ENCODE measurements around the gene TMEM120B.

TMEM120B gene

DNA sequence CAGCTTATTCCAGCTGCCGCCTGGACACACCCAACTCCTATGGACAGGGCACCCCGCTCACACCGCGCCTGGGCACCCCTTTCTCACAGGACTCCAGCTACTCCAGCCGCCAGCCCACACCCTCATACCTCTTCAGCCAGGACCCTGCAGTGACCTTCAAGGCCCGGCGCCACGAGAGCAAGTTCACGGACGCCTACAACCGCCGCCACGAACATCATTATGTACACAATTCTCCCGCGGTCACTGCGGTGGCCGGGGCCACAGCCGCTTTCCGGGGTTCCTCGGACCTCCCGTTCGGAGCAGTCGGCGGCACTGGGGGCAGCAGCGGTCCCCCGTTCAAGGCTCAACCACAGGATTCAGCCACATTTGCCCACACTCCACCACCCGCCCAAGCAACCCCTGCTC lies 97.2 kb downstream of the TMEM120B start:
- no peak overlapping the region for H2BK5ac ChIP-seq (ENCODE audit: low read depth, low read length, poor library complexity, severe bottlenecking)
- H3K36me3 ChIP-seq (ENCODE audit: control insufficient read depth in 1 of 2, insufficient read depth in 2 of 2, low read depth in 1 of 2, low read length in 2 of 2) = peaks cover 51 to 75% of the 10 kb centered on the region in 2 experiments
- peak overlapping the region; percentile 27 for H4K8ac ChIP-seq (ENCODE audit: low read length)
- peak overlapping the region in 1 of 2 experiments; percentile 7 for H2BK12ac ChIP-seq (ENCODE audit: low read length in 2 of 2)
- H3K18ac ChIP-seq (ENCODE audit: low read depth in 1 of 2, low read length in 2 of 2) = no peak overlapping the region
- no peak overlapping the region for H3K23ac ChIP-seq (ENCODE audit: low read length in 2 of 2)
- WGBS = 94% methylated on average over 27 of the region's 27 CpGs
- H3K14ac ChIP-seq (ENCODE audit: low read length in 2 of 2) = no peak overlapping the region
- H2AK5ac ChIP-seq (ENCODE audit: low read length, severe bottlenecking) = no peak overlapping the region
- H3K27me3 ChIP-seq (ENCODE audit: control insufficient read depth in 1 of 2, insufficient read depth in 1 of 2, low read length in 2 of 2) = no peaks in the 10 kb centered on the region
- no peak overlapping the region for H2AFZ ChIP-seq (ENCODE audit: low read depth, low read length)
- no peak overlapping the region for H3K4me3 ChIP-seq (ENCODE audit: insufficient read depth in 1 of 2, low read depth in 1 of 2, low read length in 2 of 2)
- no peak overlapping the region for H2BK15ac ChIP-seq (ENCODE audit: low read depth, poor library complexity, severe bottlenecking)
- H2BK120ac ChIP-seq (ENCODE audit: low read depth, low read length) = no peak overlapping the region
- H3K9ac ChIP-seq (ENCODE audit: low read length) = no peak overlapping the region
- H3K9me3 ChIP-seq (ENCODE audit: control insufficient read depth, low read length) = no peaks in the 10 kb centered on the region
- peaks cover 45% of the 10 kb centered on the region for H3K4me1 ChIP-seq (ENCODE audit: control insufficient read depth, insufficient read depth, low read depth, low read length)
- H3K4me2 ChIP-seq (ENCODE audit: low read length, poor library complexity, severe bottlenecking) = no peak overlapping the region
- no peak for DNase-seq
- no peak overlapping the region for H3K4ac ChIP-seq (ENCODE audit: low read depth in 1 of 2, low read length in 2 of 2)
- no peak overlapping the region for H3K27ac ChIP-seq (ENCODE audit: low read length, poor library complexity, severe bottlenecking)
- peaks cover 20% of the 10 kb centered on the region for H3K79me1 ChIP-seq (replicated peaks; ENCODE audit: low read length, poor library complexity, severe bottlenecking)
- no peak overlapping the region for H4K91ac ChIP-seq (ENCODE audit: low read length)

DNA sequence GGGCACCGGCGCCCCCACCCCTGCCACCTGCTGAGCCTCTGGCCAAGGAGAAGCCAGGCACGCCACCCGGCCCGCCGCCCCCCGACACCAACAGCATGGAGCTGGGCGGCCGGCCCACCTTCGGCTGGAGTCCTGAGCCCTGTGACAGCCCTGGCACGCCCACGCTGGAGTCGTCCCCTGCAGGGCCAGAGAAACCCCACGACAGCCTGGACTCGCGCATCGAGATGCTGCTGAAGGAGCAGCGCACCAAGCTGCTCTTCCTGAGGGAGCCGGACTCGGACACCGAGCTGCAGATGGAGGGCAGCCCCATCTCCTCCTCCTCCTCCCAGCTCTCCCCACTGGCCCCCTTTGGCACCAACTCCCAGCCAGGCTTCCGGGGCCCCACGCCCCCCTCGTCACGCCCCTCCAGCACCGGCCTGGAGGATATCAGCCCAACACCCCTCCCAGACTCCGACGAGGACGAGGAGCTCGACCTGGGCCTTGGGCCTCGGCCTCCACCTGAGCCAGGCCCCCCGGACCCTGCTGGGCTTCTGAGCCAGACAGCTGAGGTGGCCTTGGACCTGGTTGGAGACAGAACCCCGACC lies 97.8 kb downstream of the TMEM120B start:
- peak overlapping the region; percentile 48 for H4K8ac ChIP-seq (ENCODE audit: low read length)
- no peak overlapping the region for H2BK120ac ChIP-seq (ENCODE audit: low read depth, low read length)

GRCh38 chr12:121810833-121811433 lies 98.4 kb downstream of the TMEM120B start:
- no peak overlapping the region for H2AFZ ChIP-seq (ENCODE audit: low read depth, low read length)
- H2BK12ac ChIP-seq (ENCODE audit: low read length in 2 of 2) = peak overlapping the region in 1 of 2 experiments; percentile 48
- H3K23ac ChIP-seq (ENCODE audit: low read length in 2 of 2) = no peak overlapping the region
- peak overlapping the region in 1 of 2 experiments; percentile 89 for H3K4me3 ChIP-seq (ENCODE audit: insufficient read depth in 1 of 2, low read depth in 1 of 2, low read length in 2 of 2)
- H4K91ac ChIP-seq (ENCODE audit: low read length) = peak overlapping the region; percentile 31
- no peaks in the 10 kb centered on the region for H3K27me3 ChIP-seq (ENCODE audit: control insufficient read depth in 1 of 2, insufficient read depth in 1 of 2, low read length in 2 of 2)
- H3K79me1 ChIP-seq (replicated peaks; ENCODE audit: low read length, poor library complexity, severe bottlenecking) = peaks cover 23% of the 10 kb centered on the region
- peak overlapping the region; percentile 86 for H3K4me2 ChIP-seq (ENCODE audit: low read length, poor library complexity, severe bottlenecking)
- WGBS = 82% methylated on average over 6 of the region's 6 CpGs
- H2BK120ac ChIP-seq (ENCODE audit: low read depth, low read length) = no peak overlapping the region
- H3K4ac ChIP-seq (ENCODE audit: low read depth in 1 of 2, low read length in 2 of 2) = peak overlapping the region in 1 of 2 experiments; percentile 54
- peak overlapping the region; percentile 41 for H3K27ac ChIP-seq (ENCODE audit: low read length, poor library complexity, severe bottlenecking)
- H3K14ac ChIP-seq (ENCODE audit: low read length in 2 of 2) = no peak overlapping the region
- peaks cover 61 to 83% of the 10 kb centered on the region in 2 experiments for H3K36me3 ChIP-seq (ENCODE audit: control insufficient read depth in 1 of 2, insufficient read depth in 2 of 2, low read depth in 1 of 2, low read length in 2 of 2)
- H3K9me3 ChIP-seq (ENCODE audit: control insufficient read depth, low read length) = no peaks in the 10 kb centered on the region
- peak overlapping the region; percentile 49 to 69 for H3K18ac ChIP-seq (ENCODE audit: low read depth in 1 of 2, low read length in 2 of 2)
- DNase-seq = peak; percentile 16
- H2BK15ac ChIP-seq (ENCODE audit: low read depth, poor library complexity, severe bottlenecking) = no peak overlapping the region
- no peak overlapping the region for H4K8ac ChIP-seq (ENCODE audit: low read length)
- H2BK5ac ChIP-seq (ENCODE audit: low read depth, low read length, poor library complexity, severe bottlenecking) = no peak overlapping the region
- no peak overlapping the region for H2AK5ac ChIP-seq (ENCODE audit: low read length, severe bottlenecking)
- H3K4me1 ChIP-seq (ENCODE audit: control insufficient read depth, insufficient read depth, low read depth, low read length) = peaks cover 41% of the 10 kb centered on the region
- H3K9ac ChIP-seq (ENCODE audit: low read length) = peak overlapping the region; percentile 88

More for the DNA sequence above, 97.8 kb downstream of the TMEM120B start:
- Histone ChIP-seq H2AFZ (ENCODE audit: low read depth, low read length) (no peak overlapping the region), H3K27me3 (ENCODE audit: control insufficient read depth in 1 of 2, insufficient read depth in 1 of 2, low read length in 2 of 2) (no peaks in the 10 kb centered on the region), H3K14ac (ENCODE audit: low read length in 2 of 2) (no peak overlapping the region), H3K4ac (ENCODE audit: low read depth in 1 of 2, low read length in 2 of 2) (no peak overlapping the region), H3K4me1 (ENCODE audit: control insufficient read depth, insufficient read depth, low read depth, low read length) (peaks cover 45% of the 10 kb centered on the region), H4K91ac (ENCODE audit: low read length) (peak overlapping the region; percentile 31), H3K4me2 (ENCODE audit: low read length, poor library complexity, severe bottlenecking) (no peak overlapping the region), H2BK12ac (ENCODE audit: low read length in 2 of 2) (no peak overlapping the region), H2BK15ac (ENCODE audit: low read depth, poor library complexity, severe bottlenecking) (no peak overlapping the region), H2BK5ac (ENCODE audit: low read depth, low read length, poor library complexity, severe bottlenecking) (no peak overlapping the region), H3K79me1 (replicated peaks; ENCODE audit: low read length, poor library complexity, severe bottlenecking) (peaks cover 23% of the 10 kb centered on the region), H3K27ac (ENCODE audit: low read length, poor library complexity, severe bottlenecking) (no peak overlapping the region), H3K36me3 (ENCODE audit: control insufficient read depth in 1 of 2, insufficient read depth in 2 of 2, low read depth in 1 of 2, low read length in 2 of 2) (peaks cover 57 to 81% of the 10 kb centered on the region in 2 experiments), H3K9ac (ENCODE audit: low read length) (peak overlapping the region; percentile 88), H3K23ac (ENCODE audit: low read length in 2 of 2) (no peak overlapping the region), H2AK5ac (ENCODE audit: low read length, severe bottlenecking) (no peak overlapping the region), H3K9me3 (ENCODE audit: control insufficient read depth, low read length) (no peaks in the 10 kb centered on the region), H3K18ac (ENCODE audit: low read depth in 1 of 2, low read length in 2 of 2) (no peak overlapping the region), H3K4me3 (ENCODE audit: insufficient read depth in 1 of 2, low read depth in 1 of 2, low read length in 2 of 2) (no peak overlapping the region)
- DNase-seq = no peak
- 94% methylated on average over 33 of the region's 33 CpGs for WGBS

GRCh38 chr12:121811434-121812319 lies 99.1 kb downstream of the TMEM120B start:
- Histone ChIP-seq H3K4ac (ENCODE audit: low read depth in 1 of 2, low read length in 2 of 2) (peak overlapping the region in 1 of 2 experiments; percentile 54), H2BK5ac (ENCODE audit: low read depth, low read length, poor library complexity, severe bottlenecking) (no peak overlapping the region), H3K18ac (ENCODE audit: low read depth in 1 of 2, low read length in 2 of 2) (peak overlapping the region; percentile 67 to 69), H2BK15ac (ENCODE audit: low read depth, poor library complexity, severe bottlenecking) (no peak overlapping the region), H3K79me1 (replicated peaks; ENCODE audit: low read length, poor library complexity, severe bottlenecking) (peaks cover 28% of the 10 kb centered on the region), H3K27ac (ENCODE audit: low read length, poor library complexity, severe bottlenecking) (peak overlapping the region; percentile 48), H2AK5ac (ENCODE audit: low read length, severe bottlenecking) (peak overlapping the region; percentile 40), H2AFZ (ENCODE audit: low read depth, low read length) (peak overlapping the region; percentile 18), H3K27me3 (ENCODE audit: control insufficient read depth in 1 of 2, insufficient read depth in 1 of 2, low read length in 2 of 2) (no peaks in the 10 kb centered on the region), H3K23ac (ENCODE audit: low read length in 2 of 2) (no peak overlapping the region), H3K36me3 (ENCODE audit: control insufficient read depth in 1 of 2, insufficient read depth in 2 of 2, low read depth in 1 of 2, low read length in 2 of 2) (peaks cover 66 to 84% of the 10 kb centered on the region in 2 experiments), H3K9ac (ENCODE audit: low read length) (peak overlapping the region; percentile 88), H3K9me3 (ENCODE audit: control insufficient read depth, low read length) (no peaks in the 10 kb centered on the region), H3K4me3 (ENCODE audit: insufficient read depth in 1 of 2, low read depth in 1 of 2, low read length in 2 of 2) (peak overlapping the region; percentile 66 to 89), H3K14ac (ENCODE audit: low read length in 2 of 2) (peak overlapping the region in 1 of 2 experiments; percentile 94), H3K4me1 (ENCODE audit: control insufficient read depth, insufficient read depth, low read depth, low read length) (peaks cover 35% of the 10 kb centered on the region), H2BK120ac (ENCODE audit: low read depth, low read length) (no peak overlapping the region), H4K8ac (ENCODE audit: low read length) (no peak overlapping the region), H3K4me2 (ENCODE audit: low read length, poor library complexity, severe bottlenecking) (peak overlapping the region; percentile 86), H2BK12ac (ENCODE audit: low read length in 2 of 2) (peak overlapping the region in 1 of 2 experiments; percentile 48), H4K91ac (ENCODE audit: low read length) (peak overlapping the region; percentile 58)
- 4% methylated on average over 45 of the region's 46 CpGs for WGBS
- peak; percentile 78 for DNase-seq

Data from mesenchymal stem cell (in vitro differentiated cells and primary cell).